Endodermal cell (in vitro differentiated cells): Measurements from ENCODE around the gene ADGRG3. TPM values are rescaled to one million over a fixed set of nuclear protein-coding genes. Genes with fewer than 3 reads are reported as not detected.

Experiments
- DNase-seq: peaks from one replicate; pipeline ENCODE4 v3.0.0-alpha.2; 2017
- H3K27ac ChIP-seq: 2 replicates; pipeline ENCODE4 v1.5.1; 2013; ENCODE audit warnings: mild to moderate bottlenecking, low read depth, low read length, moderate library complexity
- H3K27me3 ChIP-seq: 2 replicates; pipeline ENCODE4 v1.6.1; 2013; ENCODE audit warnings: mild to moderate bottlenecking, low read length, moderate library complexity; ENCODE audit not compliant: insufficient read depth, control insufficient read depth, poor library complexity, severe bottlenecking
- H3K36me3 ChIP-seq: 2 replicates; pipeline ENCODE4 v1.7.0; 2013; ENCODE audit warnings: mild to moderate bottlenecking, low read length, moderate library complexity; ENCODE audit not compliant: control insufficient read depth, insufficient read depth
- H3K4me1 ChIP-seq: one replicate; pipeline ENCODE4 v1.7.0; 2013; ENCODE audit warnings: low read length; ENCODE audit not compliant: control insufficient read depth, insufficient read depth
- H3K4me3 ChIP-seq: 2 replicates; pipeline ENCODE4 v1.5.1; 2013; ENCODE audit warnings: mild to moderate bottlenecking, low read length, moderate library complexity
- H3K9ac ChIP-seq: 2 replicates; pipeline ENCODE4 v1.6.1; 2013; ENCODE audit warnings: mild to moderate bottlenecking, low read length, moderate library complexity; ENCODE audit not compliant: poor library complexity, severe bottlenecking; ENCODE audit errors: extremely low read depth
- H3K9me3 ChIP-seq: 2 replicates; pipeline ENCODE4 v1.6.1; 2013; ENCODE audit warnings: mild to moderate bottlenecking, low read length, moderate library complexity; ENCODE audit not compliant: control insufficient read depth
- H3K27ac Mint-ChIP-seq: 2 replicates; pipeline ENCODE4 v1.8.0; 2020; ENCODE audit warnings: mixed read lengths
- H3K27me3 Mint-ChIP-seq: 2 replicates; pipeline ENCODE4 v1.8.0; 2021; ENCODE audit warnings: mild to moderate bottlenecking, mixed read lengths; ENCODE audit not compliant: insufficient read depth
- H3K36me3 Mint-ChIP-seq: 2 replicates; pipeline ENCODE4 v1.8.0; 2020; ENCODE audit warnings: low read depth, mixed read lengths
- H3K4me1 Mint-ChIP-seq: 2 replicates; pipeline ENCODE4 v1.8.0; 2020; ENCODE audit warnings: mixed read lengths
- H3K4me3 Mint-ChIP-seq: 2 replicates; pipeline ENCODE4 v1.8.0; 2020; ENCODE audit warnings: mild to moderate bottlenecking, moderate library complexity, mixed read lengths
- H3K9me3 Mint-ChIP-seq: 2 replicates; pipeline ENCODE4 v1.8.0; 2020; ENCODE audit warnings: mild to moderate bottlenecking, mixed read lengths
- WGBS, 2 experiments: methylation state at CpG; one replicate each; pipeline versions ENCODE4 v1.1.5 to v1.1.7; 2013; ENCODE audit warnings: missing lambda C conversion rate in 2 of 2, mixed read lengths in 1 of 2; ENCODE audit not compliant: insufficient coverage in 1 of 2, insufficient read length in 1 of 2; 5-methylcytosine and 5-hydroxymethylcytosine counted together
- total RNA-seq, 2 donors: library from RNA; stranded (reverse); fragmentation: NEBNext Ultra II Directional in 1 of 2; extraction: Animal tissue kit (Norgen Biotek cat#: 25700) in 1 of 2; gene quantifications; 2 replicates in 1 of 2; 3 replicates in 1 of 2; pipeline ENCODE4 v1.2.1, GENCODE V29; 2021
- TF ChIP-seq, protein P1 (sequence below): fragments of 200-600 bp; sonication (generic); conservative IDR thresholded peaks from 2 replicates; pipeline ENCODE4 v1.5.0; 2021; ENCODE audit warnings: antibody characterized with exemption, mild to moderate bottlenecking

ADGRG3 gene
- total RNA-seq, 2 donors from 2014 or later, result not detected

DNA sequence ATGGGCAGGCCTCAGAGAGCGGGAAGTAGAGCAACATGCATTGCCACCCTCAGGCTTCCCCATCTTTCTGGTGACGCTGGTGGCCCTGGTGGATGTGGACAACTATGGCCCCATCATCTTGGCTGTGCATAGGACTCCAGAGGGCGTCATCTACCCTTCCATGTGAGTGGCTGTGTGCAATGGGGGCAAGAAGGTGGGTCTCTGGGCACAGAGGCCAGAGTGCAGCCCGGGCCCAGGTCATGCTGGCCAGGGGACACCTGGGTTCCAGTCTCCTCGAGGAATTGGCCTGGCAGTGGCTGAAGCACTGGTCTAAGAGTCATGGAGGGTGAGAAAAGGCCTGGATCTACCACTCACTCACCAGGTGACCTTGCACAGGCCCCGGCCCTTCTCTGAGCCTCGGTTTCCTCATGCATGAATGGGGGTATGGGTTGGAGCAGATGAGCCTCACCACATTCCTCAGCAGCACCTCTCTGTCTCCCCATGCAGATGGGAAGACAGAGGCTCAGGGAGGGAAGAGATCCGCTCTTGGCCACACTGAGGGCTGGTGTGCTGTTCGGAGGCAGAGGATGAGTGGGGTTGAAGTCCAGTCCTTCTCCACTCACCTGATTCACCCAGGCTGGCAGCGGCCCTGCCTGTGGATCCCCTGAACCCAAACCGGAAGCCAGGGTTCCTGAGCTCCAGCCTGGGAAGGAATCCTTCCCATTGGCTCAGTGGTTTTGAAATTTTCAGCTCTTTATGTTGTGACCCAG is 7.2 kb upstream of the ADGRG3 start:
- H3K36me3 Mint-ChIP-seq, result no peaks in the 10 kb centered on the region
- Histone ChIP-seq H3K4me1 (no peaks in the 10 kb centered on the region), H3K36me3 (no peaks in the 10 kb centered on the region), H3K4me3 (no peak overlapping the region), H3K27me3 (no peaks in the 10 kb centered on the region), H3K9me3 (no peaks in the 10 kb centered on the region), H3K27ac (no peak overlapping the region), H3K9ac (no peak overlapping the region)
- H3K4me3 Mint-ChIP-seq, result no peak overlapping the region
- no peaks in the 10 kb centered on the region for H3K27me3 Mint-ChIP-seq
- TF ChIP-seq, protein P1, sequence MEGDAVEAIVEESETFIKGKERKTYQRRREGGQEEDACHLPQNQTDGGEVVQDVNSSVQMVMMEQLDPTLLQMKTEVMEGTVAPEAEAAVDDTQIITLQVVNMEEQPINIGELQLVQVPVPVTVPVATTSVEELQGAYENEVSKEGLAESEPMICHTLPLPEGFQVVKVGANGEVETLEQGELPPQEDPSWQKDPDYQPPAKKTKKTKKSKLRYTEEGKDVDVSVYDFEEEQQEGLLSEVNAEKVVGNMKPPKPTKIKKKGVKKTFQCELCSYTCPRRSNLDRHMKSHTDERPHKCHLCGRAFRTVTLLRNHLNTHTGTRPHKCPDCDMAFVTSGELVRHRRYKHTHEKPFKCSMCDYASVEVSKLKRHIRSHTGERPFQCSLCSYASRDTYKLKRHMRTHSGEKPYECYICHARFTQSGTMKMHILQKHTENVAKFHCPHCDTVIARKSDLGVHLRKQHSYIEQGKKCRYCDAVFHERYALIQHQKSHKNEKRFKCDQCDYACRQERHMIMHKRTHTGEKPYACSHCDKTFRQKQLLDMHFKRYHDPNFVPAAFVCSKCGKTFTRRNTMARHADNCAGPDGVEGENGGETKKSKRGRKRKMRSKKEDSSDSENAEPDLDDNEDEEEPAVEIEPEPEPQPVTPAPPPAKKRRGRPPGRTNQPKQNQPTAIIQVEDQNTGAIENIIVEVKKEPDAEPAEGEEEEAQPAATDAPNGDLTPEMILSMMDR, result no peak
- peaks cover 3% of the 10 kb centered on the region for H3K4me1 Mint-ChIP-seq
- no peak overlapping the region for H3K27ac Mint-ChIP-seq
- H3K9me3 Mint-ChIP-seq, result no peaks in the 10 kb centered on the region
- no peak for DNase-seq
- 90 to 91% methylated on average over 4 to 11 of the region's 11 CpGs for WGBS, 2 experiments

- Histone ChIP-seq H3K4me3 (no peak overlapping the region), H3K9me3 (no peaks in the 10 kb centered on the region), H3K36me3 (no peaks in the 10 kb centered on the region), H3K4me1 (no peaks in the 10 kb centered on the region), H3K27ac (no peak overlapping the region), H3K27me3 (no peaks in the 10 kb centered on the region), H3K9ac (no peak overlapping the region)
- H3K27ac Mint-ChIP-seq, result no peak overlapping the region
- H3K4me3 Mint-ChIP-seq, result no peak overlapping the region
- no peaks in the 10 kb centered on the region for H3K27me3 Mint-ChIP-seq
- no peak for DNase-seq
- 75 to 88% methylated on average over 7 of the region's 7 CpGs for WGBS, 2 experiments
- H3K36me3 Mint-ChIP-seq, result no peaks in the 10 kb centered on the region
- peaks cover 3% of the 10 kb centered on the region for H3K4me1 Mint-ChIP-seq
- H3K9me3 Mint-ChIP-seq, result no peaks in the 10 kb centered on the region
- TF ChIP-seq, protein P1, result no peak
Observed at GRCh38 chr16:57661510-57661909, 6.6 kb upstream of the ADGRG3 start.

- H3K9ac ChIP-seq, result no peak overlapping the region
- Mint-ChIP-seq H3K27ac (peak overlapping the region; percentile 26), H3K36me3 (no peaks in the 10 kb centered on the region), H3K4me1 (peaks cover 3% of the 10 kb centered on the region), H3K4me3 (no peak overlapping the region), H3K9me3 (no peaks in the 10 kb centered on the region), H3K27me3 (no peaks in the 10 kb centered on the region)
- no peaks in the 10 kb centered on the region for H3K4me1 ChIP-seq
- H3K4me3 ChIP-seq, result no peak overlapping the region
- H3K36me3 ChIP-seq, result no peaks in the 10 kb centered on the region
- H3K9me3 ChIP-seq, result no peaks in the 10 kb centered on the region
- TF ChIP-seq, protein P1, result no peak
- no peak for DNase-seq
- no peak overlapping the region for H3K27ac ChIP-seq
- H3K27me3 ChIP-seq, result no peaks in the 10 kb centered on the region
- WGBS, 2 experiments, result 94 to 96% methylated on average over 17 to 20 of the region's 20 CpGs
Observed at GRCh38 chr16:57661936-57662906, 5.9 kb upstream of the ADGRG3 start.
